ENCODE measurements around the gene ZNF436. TPM values are rescaled to one million over a fixed set of nuclear protein-coding genes. Genes with fewer than 3 reads are reported as not detected.

The ZNF436 gene
- 1.4 TPM for polyA plus RNA-seq (2012; ENCODE audit: low read depth, missing spikeins)

GRCh38 chr1:23369335-23370013 lies at the start of gene ZNF436:
Gene ZNF436 (minus strand): TSS chr1:23369836. CDS start chr1:23368005, 1,831 bp downstream.
- peak; percentile 52 for FAIRE-seq
- TF ChIP-seq POLR2AphosphoS5 (IDR thresholded peaks at IDR 0.05; ENCODE audit: low read depth, low read length) (no peak), SPI1 (IDR thresholded peaks at IDR 0.05; ENCODE audit: low read depth, low read length) (no peak), POLR2A (IDR thresholded peaks at IDR 0.05; ENCODE audit: low read depth, low read length) (no peak), POU2F2 (IDR thresholded peaks at IDR 0.05; ENCODE audit: low read depth, low read length) (no peak), TAF1 (IDR thresholded peaks at IDR 0.05; ENCODE audit: low read depth, low read length) (no peak), PAX5 (IDR thresholded peaks at IDR 0.05; ENCODE audit: insufficient read depth, low read length, severe bottlenecking) (no peak)
- DNase-seq (ENCODE audit: insufficient read length, low spot score) = no peak

DNA sequence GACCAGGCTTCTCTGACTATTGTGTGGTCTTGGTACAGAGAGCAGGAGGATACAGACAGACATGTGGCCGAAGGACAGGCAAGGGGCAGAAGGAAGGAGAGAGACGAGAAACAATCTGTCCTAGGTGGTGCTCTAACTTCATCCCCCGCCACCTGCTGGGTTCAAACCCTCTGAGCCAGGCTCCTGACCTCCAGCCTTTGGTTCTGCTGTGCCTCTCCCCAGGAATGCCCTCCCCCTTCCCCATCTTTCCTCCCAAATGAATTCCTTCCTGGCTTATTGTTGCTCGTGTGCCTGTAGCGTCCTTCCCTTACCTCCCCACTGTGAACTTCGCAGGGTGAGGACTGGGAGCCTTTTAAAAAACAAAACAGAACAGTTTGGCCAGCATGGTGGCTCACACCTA lies 49.5 kb upstream of the ZNF436 start:
- DNase-seq (ENCODE audit: insufficient read length, low spot score) (no peak), FAIRE-seq (no peak)
- TF ChIP-seq POLR2A (IDR thresholded peaks at IDR 0.05; ENCODE audit: low read depth, low read length) (no peak), TAF1 (IDR thresholded peaks at IDR 0.05; ENCODE audit: low read depth, low read length) (no peak), PAX5 (IDR thresholded peaks at IDR 0.05; ENCODE audit: insufficient read depth, low read length, severe bottlenecking) (no peak)

DNA sequence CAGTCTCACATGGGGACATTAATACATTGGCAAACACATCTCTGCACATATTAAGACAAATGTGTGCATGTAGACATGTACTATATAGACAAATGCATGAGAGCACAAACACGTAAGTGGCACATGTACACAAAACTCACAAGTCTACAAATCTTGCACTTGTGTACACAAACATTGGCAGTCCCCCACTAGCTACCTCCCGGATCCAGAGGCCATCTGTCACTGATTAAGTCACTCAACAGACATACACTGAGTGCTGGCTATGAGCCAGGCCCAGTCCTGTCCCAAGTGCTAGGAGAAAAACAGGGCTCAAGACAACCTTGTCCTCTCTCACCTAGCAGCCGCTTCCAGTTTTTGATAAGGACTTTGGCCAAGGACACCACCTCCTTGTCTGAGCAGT lies 47.9 kb upstream of the ZNF436 start:
- TF ChIP-seq PAX5 (IDR thresholded peaks at IDR 0.05; ENCODE audit: insufficient read depth, low read length, severe bottlenecking) = no peak
- TF ChIP-seq TAF1 (IDR thresholded peaks at IDR 0.05; ENCODE audit: low read depth, low read length) = no peak
- no peak for TF ChIP-seq SPI1 (IDR thresholded peaks at IDR 0.05; ENCODE audit: low read depth, low read length)
- TF ChIP-seq POU2F2 (IDR thresholded peaks at IDR 0.05; ENCODE audit: low read depth, low read length) = no peak
- no peak for TF ChIP-seq POLR2AphosphoS5 (IDR thresholded peaks at IDR 0.05; ENCODE audit: low read depth, low read length)
- no peak for TF ChIP-seq POLR2A (IDR thresholded peaks at IDR 0.05; ENCODE audit: low read depth, low read length)
- FAIRE-seq (no peak), DNase-seq (ENCODE audit: insufficient read length, low spot score) (no peak)

DNA sequence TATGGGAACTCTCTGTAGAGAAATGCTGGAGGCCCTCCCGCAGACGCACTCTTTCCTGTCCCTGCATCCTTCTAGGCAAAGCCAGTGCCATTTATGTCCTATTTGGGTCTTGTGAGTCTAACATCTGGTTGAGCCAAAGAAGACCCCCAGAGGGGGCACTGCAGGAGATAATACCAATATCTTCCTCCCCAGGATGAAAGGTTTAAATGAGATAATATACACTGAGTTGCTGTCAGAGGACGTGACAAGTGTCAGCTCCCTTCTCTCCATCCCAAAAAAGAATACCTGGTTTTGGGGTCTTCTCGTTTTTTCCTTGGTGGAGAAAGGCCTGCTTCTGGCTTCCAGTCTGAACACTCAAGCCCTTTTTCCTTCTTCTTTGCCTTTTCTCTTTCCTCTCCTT lies 47.3 kb upstream of the ZNF436 start:
- FAIRE-seq = no peak
- no peak for DNase-seq (ENCODE audit: insufficient read length, low spot score)
- TF ChIP-seq TAF1 (IDR thresholded peaks at IDR 0.05; ENCODE audit: low read depth, low read length) = no peak
- no peak for TF ChIP-seq POLR2AphosphoS5 (IDR thresholded peaks at IDR 0.05; ENCODE audit: low read depth, low read length)
- no peak for TF ChIP-seq SPI1 (IDR thresholded peaks at IDR 0.05; ENCODE audit: low read depth, low read length)
- TF ChIP-seq POLR2A (IDR thresholded peaks at IDR 0.05; ENCODE audit: low read depth, low read length) = no peak
- TF ChIP-seq POU2F2 (IDR thresholded peaks at IDR 0.05; ENCODE audit: low read depth, low read length) = no peak
- TF ChIP-seq PAX5 (IDR thresholded peaks at IDR 0.05; ENCODE audit: insufficient read depth, low read length, severe bottlenecking) = no peak

DNA sequence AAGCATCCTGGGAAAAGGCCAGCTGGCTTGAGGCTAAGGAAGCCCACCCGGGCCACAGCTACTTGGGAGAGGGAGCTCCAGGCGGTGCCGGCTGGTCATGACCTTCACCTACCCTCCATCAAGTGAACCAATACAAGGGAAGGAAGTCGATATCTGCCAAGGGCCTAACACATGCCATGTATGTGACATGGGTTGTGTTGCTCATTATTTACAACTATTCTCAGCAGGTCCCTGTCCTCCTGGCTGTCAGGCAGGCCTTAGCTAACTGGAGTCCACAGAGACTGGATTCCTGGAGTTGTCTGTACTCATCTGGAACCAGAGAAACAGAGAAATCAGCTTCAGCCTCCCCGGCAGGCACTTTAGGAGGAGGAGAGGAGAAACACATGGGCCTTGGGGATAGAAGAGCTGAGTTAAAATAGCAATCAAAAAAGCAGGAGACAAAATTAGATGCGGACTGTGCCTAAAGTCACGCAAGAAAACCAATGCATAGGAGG lies 39.2 kb upstream of the ZNF436 start:
- TF ChIP-seq TAF1 (IDR thresholded peaks at IDR 0.05; ENCODE audit: low read depth, low read length) (no peak), POLR2AphosphoS5 (IDR thresholded peaks at IDR 0.05; ENCODE audit: low read depth, low read length) (no peak), POU2F2 (IDR thresholded peaks at IDR 0.05; ENCODE audit: low read depth, low read length) (no peak), PAX5 (IDR thresholded peaks at IDR 0.05; ENCODE audit: insufficient read depth, low read length, severe bottlenecking) (no peak), POLR2A (IDR thresholded peaks at IDR 0.05; ENCODE audit: low read depth, low read length) (no peak), SPI1 (IDR thresholded peaks at IDR 0.05; ENCODE audit: low read depth, low read length) (no peak)
- FAIRE-seq (no peak), DNase-seq (ENCODE audit: insufficient read length, low spot score) (no peak)

DNA sequence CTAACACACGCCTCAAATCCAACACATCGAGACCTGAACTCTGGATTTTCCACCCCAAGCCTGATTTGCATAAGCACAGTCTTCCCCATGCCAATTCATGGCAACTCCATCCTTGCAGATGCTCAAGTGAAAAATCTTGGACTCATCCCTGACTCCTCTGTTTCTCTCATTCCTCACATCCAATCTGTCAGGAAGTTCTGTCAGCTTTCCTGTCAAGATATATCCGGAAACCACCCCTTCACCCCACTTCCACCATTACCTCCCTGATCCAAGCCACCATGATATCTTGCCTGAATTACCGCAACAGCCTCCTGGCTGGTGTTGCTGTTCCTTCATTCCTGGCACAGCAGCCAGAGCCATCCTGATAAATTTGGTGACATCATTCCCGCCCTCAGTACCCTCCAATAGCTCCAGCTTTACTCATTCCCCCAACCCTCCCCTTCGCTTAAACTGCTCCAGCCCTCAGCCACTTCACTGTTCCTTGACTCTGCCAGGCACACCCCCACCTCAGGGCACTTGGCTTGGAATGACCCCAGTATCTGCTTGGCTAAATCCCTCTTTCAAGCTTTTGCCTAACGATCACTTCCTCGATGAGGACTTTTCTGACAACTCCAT lies 37.5 kb upstream of the ZNF436 start:
- no peak for DNase-seq (ENCODE audit: insufficient read length, low spot score)
- no peak for FAIRE-seq
- TF ChIP-seq SPI1 (IDR thresholded peaks at IDR 0.05; ENCODE audit: low read depth, low read length) (no peak), POLR2AphosphoS5 (IDR thresholded peaks at IDR 0.05; ENCODE audit: low read depth, low read length) (no peak), TAF1 (IDR thresholded peaks at IDR 0.05; ENCODE audit: low read depth, low read length) (no peak), PAX5 (IDR thresholded peaks at IDR 0.05; ENCODE audit: insufficient read depth, low read length, severe bottlenecking) (no peak)

DNA sequence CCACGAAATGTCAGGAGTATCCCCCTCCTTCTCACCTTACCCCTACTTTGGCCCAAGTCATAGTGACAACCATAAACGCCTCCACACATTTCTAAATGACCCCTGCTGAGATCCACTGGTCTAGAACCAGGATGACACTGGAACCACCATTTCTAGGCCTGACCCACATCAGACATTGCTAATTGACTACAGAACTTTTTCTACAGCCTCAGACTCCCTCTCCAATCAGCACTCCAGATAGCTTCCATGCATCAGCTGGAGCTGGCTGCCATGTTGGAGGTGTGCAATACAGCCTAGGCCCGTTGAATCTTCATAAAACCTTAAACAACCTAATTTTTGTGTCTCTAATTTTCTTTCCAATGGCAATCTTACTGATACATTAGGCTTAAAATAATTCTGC lies 36.3 kb upstream of the ZNF436 start:
- TF ChIP-seq POU2F2 (IDR thresholded peaks at IDR 0.05; ENCODE audit: low read depth, low read length) = no peak
- TF ChIP-seq POLR2A (IDR thresholded peaks at IDR 0.05; ENCODE audit: low read depth, low read length) = no peak
- TF ChIP-seq POLR2AphosphoS5 (IDR thresholded peaks at IDR 0.05; ENCODE audit: low read depth, low read length) = no peak
- TF ChIP-seq TAF1 (IDR thresholded peaks at IDR 0.05; ENCODE audit: low read depth, low read length) = no peak
- FAIRE-seq (no peak), DNase-seq (ENCODE audit: insufficient read length, low spot score) (no peak)

DNA sequence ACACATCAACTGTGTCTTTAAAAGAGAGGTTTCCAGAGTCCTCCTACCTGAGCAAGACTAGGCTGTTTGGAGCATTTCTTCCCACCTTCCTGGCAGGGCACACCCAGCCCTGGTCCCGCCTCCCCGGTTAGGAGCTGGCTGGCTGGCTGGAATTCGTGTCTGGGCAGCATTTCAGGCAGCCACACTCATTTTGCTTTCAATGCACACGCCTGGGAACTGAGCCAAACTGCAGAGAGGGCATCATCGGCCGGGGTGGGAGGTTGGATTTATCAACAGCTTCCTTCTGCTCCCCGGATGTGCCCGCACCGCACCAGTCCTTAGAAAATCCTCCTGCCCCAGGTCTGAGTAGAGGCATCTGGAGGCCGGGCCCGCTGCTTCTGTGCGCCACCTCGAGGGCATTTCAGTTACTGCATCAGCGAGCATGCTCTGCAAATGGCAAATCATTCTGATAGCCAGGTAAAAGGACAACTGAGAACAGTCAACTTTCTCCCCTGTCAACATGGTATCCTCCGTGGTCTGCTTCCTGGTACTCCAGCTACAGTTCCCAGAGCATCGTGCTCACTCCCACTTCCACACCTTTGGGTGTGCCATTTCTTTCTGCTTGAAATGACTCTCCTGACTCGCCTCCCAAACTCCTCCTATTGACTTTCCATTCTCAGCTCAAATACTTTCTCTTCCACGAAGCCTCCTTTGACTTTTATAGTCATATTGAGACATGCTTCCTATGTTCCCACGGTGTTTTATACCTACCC lies 34.3 kb upstream of the ZNF436 start:
- peak; percentile 92 for FAIRE-seq
- TF ChIP-seq POU2F2 (IDR thresholded peaks at IDR 0.05; ENCODE audit: low read depth, low read length) (no peak), PAX5 (IDR thresholded peaks at IDR 0.05; ENCODE audit: insufficient read depth, low read length, severe bottlenecking) (no peak), SPI1 (IDR thresholded peaks at IDR 0.05; ENCODE audit: low read depth, low read length) (no peak), POLR2AphosphoS5 (IDR thresholded peaks at IDR 0.05; ENCODE audit: low read depth, low read length) (no peak), TAF1 (IDR thresholded peaks at IDR 0.05; ENCODE audit: low read depth, low read length) (no peak), POLR2A (IDR thresholded peaks at IDR 0.05; ENCODE audit: low read depth, low read length) (no peak)
- peak; percentile 71 for DNase-seq (ENCODE audit: insufficient read length, low spot score)

DNA sequence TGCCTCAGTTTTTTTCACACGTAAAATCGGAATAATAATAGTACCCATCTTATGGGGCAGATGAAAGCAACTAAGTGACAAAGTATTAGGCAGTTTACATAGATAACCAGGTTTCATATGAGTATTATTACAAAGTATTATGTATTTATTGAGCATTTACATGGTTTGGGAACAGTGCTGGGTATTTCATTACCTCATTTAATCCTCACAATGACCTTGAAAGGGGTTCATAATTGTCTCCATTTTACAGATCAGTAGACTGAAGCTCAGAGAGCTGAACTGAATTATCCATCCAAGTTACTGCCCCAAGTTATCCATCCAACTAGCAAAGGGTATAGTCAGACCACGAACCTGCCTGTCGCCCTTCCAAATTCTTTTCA lies 33.7 kb upstream of the ZNF436 start:
- DNase-seq (ENCODE audit: insufficient read length, low spot score) = no peak
- FAIRE-seq = no peak
- no peak for TF ChIP-seq POLR2AphosphoS5 (IDR thresholded peaks at IDR 0.05; ENCODE audit: low read depth, low read length)
- no peak for TF ChIP-seq POLR2A (IDR thresholded peaks at IDR 0.05; ENCODE audit: low read depth, low read length)
- no peak for TF ChIP-seq TAF1 (IDR thresholded peaks at IDR 0.05; ENCODE audit: low read depth, low read length)
- TF ChIP-seq SPI1 (IDR thresholded peaks at IDR 0.05; ENCODE audit: low read depth, low read length) = no peak
- no peak for TF ChIP-seq PAX5 (IDR thresholded peaks at IDR 0.05; ENCODE audit: insufficient read depth, low read length, severe bottlenecking)
- no peak for TF ChIP-seq POU2F2 (IDR thresholded peaks at IDR 0.05; ENCODE audit: low read depth, low read length)

Measured in GM12891 (cell line).